H9 (cell line): Measurements from ENCODE around the gene ALG9. TPM values are rescaled to one million over a fixed set of nuclear protein-coding genes. Genes with fewer than 3 reads are reported as not detected.

Experiments
- DNase-seq: peaks from one replicate; pipeline ENCODE4 v3.0.0-alpha.2; 2017
- H2AFZ ChIP-seq: one replicate; pipeline ENCODE4 v1.6.1; 2013; ENCODE audit warnings: mild to moderate bottlenecking, low read length, control low read depth, moderate library complexity
- H2AK5ac ChIP-seq: 2 replicates; pipeline ENCODE4 v1.6.1; 2013; ENCODE audit warnings: low read length, control low read depth, mixed read lengths; ENCODE audit not compliant: insufficient read length
- H2BK120ac ChIP-seq: one replicate; pipeline ENCODE4 v1.6.1; 2013; ENCODE audit warnings: low read depth, mild to moderate bottlenecking, low read length, control low read depth, inconsistent platforms; ENCODE audit not compliant: poor library complexity, severe bottlenecking
- H2BK12ac ChIP-seq: 2 replicates; pipeline ENCODE4 v1.6.1; 2013; ENCODE audit warnings: low read length, control low read depth, mixed read lengths, low read depth; ENCODE audit not compliant: insufficient read length
- H2BK15ac ChIP-seq: 2 replicates; pipeline ENCODE4 v1.6.1; 2013; ENCODE audit warnings: low read depth, low read length, control low read depth
- H2BK20ac ChIP-seq: one replicate; pipeline ENCODE4 v1.6.1; 2013; ENCODE audit warnings: low read depth, mild to moderate bottlenecking, low read length, control low read depth, inconsistent platforms; ENCODE audit not compliant: poor library complexity, severe bottlenecking
- H2BK5ac ChIP-seq: 2 replicates; pipeline ENCODE4 v1.6.1; 2013; ENCODE audit warnings: low read length, control low read depth, mixed read lengths; ENCODE audit not compliant: insufficient read length
- H3K14ac ChIP-seq: 2 replicates; pipeline ENCODE4 v1.6.1; 2013; ENCODE audit warnings: low read length, control low read depth; ENCODE audit not compliant: insufficient read depth
- H3K18ac ChIP-seq: 2 replicates; pipeline ENCODE4 v1.6.1; 2013; ENCODE audit warnings: low read depth, mild to moderate bottlenecking, mixed read lengths, low read length, control low read depth; ENCODE audit not compliant: insufficient read length
- H3K23ac ChIP-seq: 2 replicates; pipeline ENCODE4 v1.6.1; 2013; ENCODE audit warnings: low read length, control low read depth, mixed read lengths, low read depth; ENCODE audit not compliant: insufficient read length
- H3K23me2 ChIP-seq: 2 replicates; pipeline ENCODE4 v1.6.1; 2013; ENCODE audit warnings: low read depth, mild to moderate bottlenecking, mixed read lengths, low read length, control low read depth; ENCODE audit not compliant: insufficient read length, poor library complexity, severe bottlenecking
- H3K27ac ChIP-seq: 2 replicates; pipeline ENCODE4 v1.5.1; 2013; ENCODE audit warnings: low read length, control low read depth, mixed read lengths, low read depth; ENCODE audit not compliant: insufficient read length
- H3K27me3 ChIP-seq: 2 replicates; pipeline ENCODE4 v1.6.1; 2013; ENCODE audit warnings: low read length, control low read depth, inconsistent platforms; ENCODE audit not compliant: insufficient read depth
- H3K4ac ChIP-seq: 2 replicates; pipeline ENCODE4 v1.6.1; 2013; ENCODE audit warnings: low read depth, mild to moderate bottlenecking, control low read depth, inconsistent platforms, low read length, moderate library complexity
- H3K4me1 ChIP-seq: 2 replicates; pipeline ENCODE4 v1.6.1; 2013; ENCODE audit warnings: low read length, control low read depth, inconsistent platforms; ENCODE audit not compliant: insufficient read depth
- H3K4me2 ChIP-seq: 2 replicates; pipeline ENCODE4 v1.6.1; 2013; ENCODE audit warnings: low read length, control low read depth, mixed read lengths; ENCODE audit not compliant: insufficient read length, insufficient read depth
- H3K56ac ChIP-seq: 2 replicates; pipeline ENCODE4 v1.6.1; 2013; ENCODE audit warnings: low read depth, mild to moderate bottlenecking, mixed read lengths, low read length, control low read depth; ENCODE audit not compliant: insufficient read length
- H3K79me1 ChIP-seq: 2 replicates; pipeline ENCODE4 v1.6.1; 2013; ENCODE audit warnings: low read depth, mild to moderate bottlenecking, moderate library complexity, low read length, control low read depth, inconsistent platforms; ENCODE audit not compliant: insufficient read depth, poor library complexity, severe bottlenecking
- H3K79me2 ChIP-seq: 2 replicates; pipeline ENCODE4 v1.6.1; 2013; ENCODE audit warnings: low read length, control low read depth, inconsistent platforms; ENCODE audit not compliant: insufficient read depth
- H3K9ac ChIP-seq: 2 replicates; pipeline ENCODE4 v1.6.1; 2013; ENCODE audit warnings: low read length, control low read depth, mixed read lengths; ENCODE audit not compliant: insufficient read length; ENCODE audit errors: extremely low read depth
- H3K9me3 ChIP-seq: one replicate; pipeline ENCODE4 v1.6.1; 2013; ENCODE audit warnings: low read depth, low read length, inconsistent platforms; ENCODE audit not compliant: control insufficient read depth
- H3T11ph ChIP-seq: one replicate; pipeline ENCODE4 v1.6.1; 2013; ENCODE audit warnings: mild to moderate bottlenecking, low read length, control low read depth, inconsistent platforms
- H4K20me1 ChIP-seq: one replicate; pipeline ENCODE4 v1.6.1; 2013; ENCODE audit not compliant: control insufficient read depth, insufficient read length, insufficient read depth
- H4K5ac ChIP-seq: 2 replicates; pipeline ENCODE4 v1.6.1; 2013; ENCODE audit warnings: low read depth, mild to moderate bottlenecking, mixed read lengths, low read length, control low read depth; ENCODE audit not compliant: insufficient read length
- H4K8ac ChIP-seq: replicated peaks from 2 replicates; pipeline ENCODE4 v1.6.1; 2013; ENCODE audit warnings: low read length, control low read depth, mixed read lengths, low read depth; ENCODE audit not compliant: insufficient read length
- H4K91ac ChIP-seq: 2 replicates; pipeline ENCODE4 v1.6.1; 2013; ENCODE audit warnings: low read depth, mild to moderate bottlenecking, moderate library complexity, mixed read lengths, low read length, control low read depth; ENCODE audit not compliant: insufficient read length
- H3K27ac Mint-ChIP-seq, 3 experiments: 2 replicates in 2 of 3; 3 replicates in 1 of 3; pipeline ENCODE4 v1.8.0; 2020 to 2021; ENCODE audit warnings: mixed read lengths in 3 of 3, mild to moderate bottlenecking in 1 of 3, moderate library complexity in 1 of 3
- H3K27me3 Mint-ChIP-seq: 2 replicates; pipeline ENCODE4 v1.8.0; 2021; ENCODE audit warnings: low read depth, mild to moderate bottlenecking, moderate library complexity, mixed read lengths
- H3K36me3 Mint-ChIP-seq, 3 experiments: 2 replicates in 2 of 3; 3 replicates in 1 of 3; pipeline ENCODE4 v1.8.0; 2020 to 2021; ENCODE audit warnings: low read depth in 3 of 3, mixed read lengths in 3 of 3; ENCODE audit not compliant: insufficient read depth in 1 of 3
- H3K4me1 Mint-ChIP-seq, 2 experiments: 2 replicates each; pipeline ENCODE4 v1.8.0; 2020; ENCODE audit warnings: mixed read lengths in 2 of 2
- H3K4me3 Mint-ChIP-seq, 2 experiments: 2 replicates in 1 of 2; 3 replicates in 1 of 2; pipeline ENCODE4 v1.8.0; 2020 to 2021; ENCODE audit warnings: mild to moderate bottlenecking in 2 of 2, mixed read lengths in 2 of 2, moderate library complexity in 1 of 2
- H3K9me3 Mint-ChIP-seq, 2 experiments: 2 replicates in 1 of 2; 3 replicates in 1 of 2; pipeline ENCODE4 v1.8.0; 2020; ENCODE audit warnings: mild to moderate bottlenecking in 2 of 2, mixed read lengths in 2 of 2, moderate library complexity in 1 of 2
- CTCF ChIP-seq: fragments of 200-600 bp; sonication (generic); conservative IDR thresholded peaks from 3 replicates; pipeline ENCODE4 v1.8.0; 2021; ENCODE audit warnings: antibody characterized with exemption, mild to moderate bottlenecking
- WGBS: extraction: QIAGEN DNeasy Blood & Tissue Kit; methylation state at CpG from one replicate; pipeline ENCODE4 v1.1.7; 2013; ENCODE audit warnings: missing lambda C conversion rate, low lambda C conversion rate, mixed read lengths; ENCODE audit not compliant: insufficient read length; ENCODE audit errors: extremely low coverage; 5-methylcytosine and 5-hydroxymethylcytosine counted together
- total RNA-seq: library from RNA; stranded (reverse); gene quantifications from 2 replicates; pipeline ENCODE4 v1.2.1, GENCODE V29; 2021

Gene ALG9
- total RNA-seq, 1 experiment from 2014 or later, result 26.0 TPM

- no peak overlapping the region for H2AFZ ChIP-seq
- peak overlapping the region; percentile 78 for H3K9ac ChIP-seq
- H3K9me3 ChIP-seq, result no peaks in the 10 kb centered on the region
- no peaks in the 10 kb centered on the region for H4K20me1 ChIP-seq
- H3K27me3 ChIP-seq, result no peaks in the 10 kb centered on the region
- no peak overlapping the region for H2AK5ac ChIP-seq
- no peak overlapping the region for H2BK120ac ChIP-seq
- no peak for DNase-seq
- Mint-ChIP-seq H3K27me3 (no peaks in the 10 kb centered on the region), H3K4me1 (peaks cover 5 to 10% of the 10 kb centered on the region in 2 experiments), H3K4me3 (peak overlapping the region; percentile 91 to 92), H3K27ac (peak overlapping the region; percentile 99 to 100 (median 100)), H3K36me3 (no peaks in the 10 kb centered on the region), H3K9me3 (no peaks in the 10 kb centered on the region)
- H3K23ac ChIP-seq, result no peak overlapping the region
- H4K5ac ChIP-seq, result peak overlapping the region; percentile 74
- peak overlapping the region; percentile 47 for H3K27ac ChIP-seq
- WGBS, result no CpG with 5 or more reads among the region's 6 CpGs
- H4K91ac ChIP-seq, result no peak overlapping the region
- H3K56ac ChIP-seq, result no peak overlapping the region
- H3T11ph ChIP-seq, result no peak overlapping the region
- H3K4ac ChIP-seq, result no peak overlapping the region
- TF ChIP-seq CTCF, result no peak
- H3K14ac ChIP-seq, result peak overlapping the region; percentile 94; the same call in 1 of the 2 replicates
- peaks cover 9% of the 10 kb centered on the region for H3K23me2 ChIP-seq
- no peaks in the 10 kb centered on the region for H3K79me2 ChIP-seq
- peak overlapping the region; percentile 96 for H3K18ac ChIP-seq
- no peak overlapping the region for H2BK12ac ChIP-seq
- no peak overlapping the region for H2BK5ac ChIP-seq
- no peak overlapping the region for H4K8ac ChIP-seq
- H2BK20ac ChIP-seq, result no peak overlapping the region
- H3K4me1 ChIP-seq, result no peaks in the 10 kb centered on the region; the same call in 1 of the 2 replicates
- H3K79me1 ChIP-seq, result no peaks in the 10 kb centered on the region
- H3K4me2 ChIP-seq, result peak overlapping the region; percentile 86
- H2BK15ac ChIP-seq, result no peak overlapping the region
These were observed 8.2 kb upstream of the ALG9 start for GRCh38 chr11:111879637-111879960.
